Activated CD4-positive, alpha-beta memory T cell treated with anti-CD3 and anti-CD28 coated beads for 36 hours (primary cell): ENCODE data around the gene FEM1B. TPM values are rescaled to one million over a fixed set of nuclear protein-coding genes. Genes with fewer than 3 reads are reported as not detected.

Experiments
- CTCF ChIA-PET: fragments of 350-600 bp; sonication (Branson Sonifier 250); formaldehyde crosslinking; loops from one replicate; lab custom pipeline; 2021; ENCODE audit warnings: antibody characterized with exemption, inconsistent platforms; lab: Charles Lee
- POLR2A ChIA-PET: fragments of 350-600 bp; sonication (Branson Sonifier 250); formaldehyde crosslinking; loops from one replicate; lab custom pipeline; 2021; ENCODE audit warnings: antibody characterized with exemption; lab: Charles Lee
- DNase-seq: peaks from one replicate; pipeline ENCODE4 v3.0.0-alpha.2; 2020
- H3K27ac Mint-ChIP-seq: one replicate; pipeline ENCODE4 v1.8.0; 2021; ENCODE audit warnings: mixed read lengths
- H3K27me3 Mint-ChIP-seq: one replicate; pipeline ENCODE4 v1.8.0; 2021; ENCODE audit warnings: mixed read lengths
- H3K36me3 Mint-ChIP-seq: one replicate; pipeline ENCODE4 v1.8.0; 2021; ENCODE audit warnings: mixed read lengths
- H3K4me1 Mint-ChIP-seq: one replicate; pipeline ENCODE4 v1.8.0; 2021; ENCODE audit warnings: low read depth, mixed read lengths
- H3K4me3 Mint-ChIP-seq: one replicate; pipeline ENCODE4 v1.8.0; 2021; ENCODE audit warnings: mild to moderate bottlenecking, mixed read lengths
- H3K9me3 Mint-ChIP-seq: one replicate; pipeline ENCODE4 v1.8.0; 2021; ENCODE audit warnings: mixed read lengths
- intact Hi-C: fragments of 100-400 bp; cut with micrococcal nuclease; formaldehyde crosslinking; loops from one replicate; pipeline ENCODE4 v1.15.1; 2023
- total RNA-seq, 2 experiments: library from RNA; stranded (reverse); gene quantifications; one replicate each; pipeline ENCODE4 v1.2.3, GENCODE V29; 2021

The FEM1B gene
- total RNA-seq, 2 experiments from 2014 or later, result 32.6 to 34.2 TPM

DNA sequence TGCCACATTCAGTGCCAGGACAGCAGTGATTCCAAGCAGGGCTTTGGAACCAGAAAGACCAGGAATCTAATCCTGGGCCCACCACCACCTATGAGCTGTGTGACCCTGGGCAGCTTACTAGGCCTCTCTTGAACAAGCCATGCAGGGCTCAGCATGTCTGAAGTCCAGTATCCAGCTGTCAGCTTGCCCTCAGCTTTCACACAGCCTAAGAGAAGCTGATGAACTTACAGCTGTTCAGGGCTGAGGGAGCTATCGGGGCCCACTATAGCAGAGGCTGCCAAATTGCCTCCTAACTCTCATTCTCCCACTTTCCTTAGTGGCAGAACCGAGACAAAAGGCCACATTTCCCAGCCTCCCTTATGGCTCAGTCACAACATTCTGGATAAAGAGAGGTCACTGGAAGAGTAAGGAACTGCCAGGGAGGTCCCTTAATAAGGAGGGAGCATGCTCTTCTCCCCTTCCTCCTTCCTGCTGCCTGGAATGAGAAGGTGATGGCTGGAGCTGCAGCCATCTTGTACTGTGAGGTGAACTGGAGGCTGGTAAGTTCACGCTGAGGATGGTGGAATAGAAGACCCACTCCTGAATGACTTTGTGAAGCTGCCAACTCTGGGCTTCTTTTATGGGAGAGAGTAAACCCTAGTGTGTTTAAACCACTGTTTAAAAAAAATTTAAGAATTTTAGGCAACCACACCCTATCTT, 34.5 kb downstream of the FEM1B start:
- intact Hi-C loops, result no loop called here
- CTCF ChIA-PET, result no interaction called here
- no peaks in the 10 kb centered on the region for H3K4me1 Mint-ChIP-seq
- no peak overlapping the region for H3K27ac Mint-ChIP-seq
- H3K36me3 Mint-ChIP-seq, result no peaks in the 10 kb centered on the region
- H3K4me3 Mint-ChIP-seq, result no peak overlapping the region
- peaks cover 5% of the 10 kb centered on the region for H3K27me3 Mint-ChIP-seq
- H3K9me3 Mint-ChIP-seq, result no peaks in the 10 kb centered on the region
- POLR2A ChIA-PET, result no interaction called here
- DNase-seq, result no peak

DNA sequence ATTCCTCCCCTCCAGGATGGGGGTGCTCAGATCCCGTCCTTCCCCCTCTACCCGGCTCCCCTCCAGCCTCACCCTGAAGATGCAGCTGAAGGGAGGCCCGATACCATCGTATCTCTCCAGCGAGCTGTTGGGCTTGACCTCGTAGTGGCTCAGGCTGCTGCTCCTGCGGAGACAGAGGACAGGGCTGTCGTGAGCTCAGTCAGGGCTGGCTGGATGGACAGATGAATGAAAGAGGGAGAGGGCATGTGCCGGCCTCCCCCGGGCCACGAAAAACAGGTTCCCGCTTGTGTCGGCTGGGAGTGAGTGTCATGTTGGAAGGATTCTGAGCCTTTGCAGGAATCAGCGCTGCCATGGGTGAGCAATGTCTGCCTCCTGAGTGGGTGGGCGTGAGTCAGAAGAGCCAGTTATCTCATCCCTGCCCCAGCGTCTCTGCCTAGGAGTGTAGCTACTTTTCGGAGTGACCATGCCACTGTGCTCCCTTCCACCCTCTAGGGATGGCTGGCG, 35.2 kb downstream of the FEM1B start:
- POLR2A ChIA-PET, result no interaction called here
- no peaks in the 10 kb centered on the region for H3K36me3 Mint-ChIP-seq
- no peak overlapping the region for H3K4me3 Mint-ChIP-seq
- intact Hi-C loops, result no loop called here
- no peak overlapping the region for H3K27ac Mint-ChIP-seq
- CTCF ChIA-PET, result no interaction called here
- no peak for DNase-seq
- peaks cover 4% of the 10 kb centered on the region for H3K27me3 Mint-ChIP-seq
- H3K4me1 Mint-ChIP-seq, result no peaks in the 10 kb centered on the region
- no peaks in the 10 kb centered on the region for H3K9me3 Mint-ChIP-seq

DNA sequence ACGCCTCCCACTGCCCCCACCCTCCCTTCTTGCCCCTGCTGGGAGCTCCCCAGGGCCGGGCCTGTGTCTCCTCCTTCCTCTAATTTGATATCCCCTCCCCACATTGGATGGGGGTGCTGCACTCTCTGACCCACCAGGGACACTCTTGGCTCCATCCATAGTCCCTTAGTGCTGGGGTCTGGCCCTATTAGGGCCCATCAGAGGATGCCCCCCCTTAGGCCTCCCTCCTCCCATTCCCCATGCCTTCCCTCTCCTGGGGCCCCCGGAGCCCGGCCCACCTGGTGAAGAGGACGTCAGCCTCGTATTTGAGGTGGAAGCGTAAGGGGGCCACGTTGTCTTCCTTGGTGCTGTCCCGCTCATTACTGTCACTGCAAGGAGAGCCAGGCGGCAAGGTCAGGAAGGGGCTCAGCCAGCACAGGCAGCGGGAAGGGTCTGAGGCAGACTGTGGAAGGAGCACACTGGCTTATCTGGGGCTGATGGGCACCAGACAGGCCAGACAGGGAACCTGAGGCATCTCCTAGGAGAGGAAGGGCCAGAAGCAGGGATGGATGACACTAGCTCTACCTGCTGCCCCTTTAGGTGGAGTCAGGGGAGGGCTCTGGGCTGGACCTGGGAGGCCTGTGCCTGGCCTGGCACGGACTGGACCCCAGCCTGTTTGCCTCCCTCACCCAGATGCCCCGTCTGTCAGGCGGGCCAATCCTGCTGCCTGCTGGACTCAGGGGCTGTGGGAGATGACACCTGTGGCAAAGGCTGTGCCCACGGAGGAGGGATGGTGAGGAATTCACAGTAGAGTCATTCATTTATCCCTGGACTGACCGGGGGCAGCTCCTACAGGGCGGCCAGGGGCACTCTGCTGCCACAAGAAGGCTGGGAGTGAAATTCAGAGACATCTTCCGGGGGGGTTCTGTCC, 36.2 kb downstream of the FEM1B start:
- Mint-ChIP-seq H3K4me1 (no peaks in the 10 kb centered on the region), H3K9me3 (no peaks in the 10 kb centered on the region), H3K27me3 (peaks cover 4% of the 10 kb centered on the region), H3K27ac (no peak overlapping the region), H3K36me3 (no peaks in the 10 kb centered on the region), H3K4me3 (no peak overlapping the region)
- ChIA-PET POLR2A (no interaction called here), CTCF (interaction anchor here (1.5 kb wide), 1 partner anchor 7 kb away, joined by 4 read pairs; no protein-coding TSS in a partner anchor)
- DNase-seq, result no peak
- intact Hi-C loops, result no loop called here

DNA sequence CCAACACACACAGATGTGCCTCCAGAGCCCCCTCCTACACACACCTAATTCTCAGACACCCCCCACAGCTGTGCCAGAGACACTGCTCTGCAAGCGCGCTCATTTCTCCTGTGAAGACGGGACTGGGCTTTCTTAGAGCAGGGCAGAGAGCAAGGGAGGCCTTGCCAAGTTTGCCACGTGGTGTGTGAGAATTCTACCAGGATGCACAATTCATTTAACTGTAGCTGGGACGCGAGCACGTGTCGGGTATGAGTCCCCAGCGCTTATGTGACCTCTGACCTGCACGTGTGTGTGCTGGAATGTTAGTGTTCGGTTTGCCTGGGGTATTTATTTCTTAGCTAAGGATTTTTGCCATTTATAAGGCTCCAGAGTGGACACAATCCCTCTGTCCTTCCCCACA, 37.0 kb downstream of the FEM1B start:
- intact Hi-C loops, result no loop called here
- no peaks in the 10 kb centered on the region for H3K36me3 Mint-ChIP-seq
- DNase-seq, result no peak
- H3K27ac Mint-ChIP-seq, result no peak overlapping the region
- ChIA-PET POLR2A (no interaction called here), CTCF (interaction anchor here (1.5 kb wide), 1 partner anchor 8 kb away, joined by 4 read pairs; no protein-coding TSS in a partner anchor)
- H3K27me3 Mint-ChIP-seq, result peaks cover 4% of the 10 kb centered on the region
- H3K4me3 Mint-ChIP-seq, result no peak overlapping the region
- no peaks in the 10 kb centered on the region for H3K9me3 Mint-ChIP-seq
- H3K4me1 Mint-ChIP-seq, result no peaks in the 10 kb centered on the region

DNA sequence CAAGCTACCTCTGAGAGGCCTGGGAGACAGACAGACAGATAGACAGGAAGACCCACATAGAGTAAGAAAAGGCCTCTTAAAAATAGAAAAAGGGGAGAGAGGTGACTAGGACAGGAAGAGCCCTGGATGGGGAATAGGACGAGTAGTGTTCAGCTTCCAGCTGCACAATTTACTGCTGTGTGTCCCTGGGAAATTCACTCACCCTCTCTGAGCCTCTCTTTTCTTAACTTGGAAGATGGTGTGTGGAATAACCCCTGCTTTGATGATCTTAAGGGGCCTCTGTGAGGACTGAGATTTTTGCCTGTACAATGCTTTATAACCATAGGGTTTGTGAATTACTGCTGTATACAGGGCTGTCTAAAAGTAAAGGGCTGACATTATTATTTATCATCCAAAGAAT, 37.5 kb downstream of the FEM1B start:
- Mint-ChIP-seq H3K4me1 (no peaks in the 10 kb centered on the region), H3K27ac (no peak overlapping the region), H3K36me3 (no peaks in the 10 kb centered on the region), H3K9me3 (no peaks in the 10 kb centered on the region), H3K4me3 (no peak overlapping the region), H3K27me3 (peaks cover 4% of the 10 kb centered on the region)
- POLR2A ChIA-PET, result no interaction called here
- intact Hi-C loops, result no loop called here
- CTCF ChIA-PET, result interaction anchor here (1.5 kb wide), 1 partner anchor 9 kb away, joined by 4 read pairs; no protein-coding TSS in a partner anchor
- no peak for DNase-seq

DNA sequence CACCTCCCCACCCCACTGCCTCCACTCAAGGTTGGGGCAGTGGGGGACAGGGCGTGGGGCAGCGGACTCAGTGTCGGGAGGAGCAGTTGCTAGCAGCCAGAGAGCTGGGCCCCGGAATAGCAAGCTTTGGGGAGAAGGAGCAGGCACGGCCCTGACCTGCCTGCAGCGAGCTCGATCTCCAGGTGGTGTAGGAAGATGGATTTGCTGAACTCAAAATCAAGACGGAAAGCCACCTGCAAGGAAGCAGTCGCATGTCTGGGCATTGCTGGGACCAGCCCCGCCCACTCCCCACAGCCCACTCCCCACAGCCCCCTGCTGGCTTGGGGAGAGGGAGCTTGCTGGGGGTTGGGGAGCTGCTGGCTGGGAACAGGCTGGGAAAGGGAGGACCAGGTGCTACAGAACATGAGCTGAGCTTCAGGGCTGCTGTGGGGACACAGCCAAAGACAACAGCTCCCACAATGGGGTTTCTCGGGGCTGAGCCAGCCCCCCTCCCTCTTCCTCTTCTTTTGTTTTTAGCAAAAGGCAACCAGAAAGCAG, 38.0 kb downstream of the FEM1B start:
- no peak for DNase-seq
- Mint-ChIP-seq H3K27me3 (peaks cover 4% of the 10 kb centered on the region), H3K36me3 (no peaks in the 10 kb centered on the region), H3K9me3 (no peaks in the 10 kb centered on the region), H3K27ac (no peak overlapping the region), H3K4me1 (no peaks in the 10 kb centered on the region), H3K4me3 (no peak overlapping the region)
- ChIA-PET CTCF (interaction anchor here (1.5 kb wide), 1 partner anchor 9 kb away, joined by 4 read pairs; no protein-coding TSS in a partner anchor), POLR2A (no interaction called here)
- intact Hi-C loops, result no loop called here

DNA sequence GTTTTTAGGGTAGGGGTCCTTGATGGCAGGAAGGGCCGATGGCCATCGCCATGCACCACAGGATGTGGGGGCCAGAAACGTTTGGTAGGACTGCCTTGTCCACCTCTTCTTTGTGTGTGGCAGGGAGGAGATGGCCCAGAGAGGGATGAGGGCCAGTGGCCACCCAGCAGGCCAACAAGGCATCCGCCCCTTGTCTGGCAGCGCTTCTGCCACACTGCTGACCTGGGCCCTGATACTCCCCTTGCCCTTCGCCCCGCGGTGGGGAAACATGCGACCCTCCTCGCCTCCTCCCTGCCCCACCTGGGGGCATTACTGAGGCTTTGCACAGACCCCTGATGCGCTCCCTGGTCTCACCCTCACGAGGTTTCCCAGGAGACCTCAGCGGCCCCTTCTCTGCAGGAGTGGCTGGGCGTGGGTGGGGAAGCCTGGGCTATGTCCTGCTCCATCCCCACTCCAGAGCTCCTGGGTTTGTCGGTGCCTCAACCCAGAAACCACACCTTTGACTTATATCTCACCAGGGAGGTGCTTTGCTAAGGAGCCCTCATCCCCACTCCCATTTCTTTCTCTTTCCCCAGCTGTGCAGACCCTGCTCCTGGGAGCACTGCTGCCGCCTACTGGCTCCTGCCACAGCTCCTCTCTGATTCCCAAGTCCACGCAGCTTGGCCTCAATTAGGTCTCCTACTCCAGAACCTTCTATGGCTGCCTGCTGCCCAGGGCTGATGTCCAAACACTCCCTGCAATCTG, 38.7 kb downstream of the FEM1B start:
- CTCF ChIA-PET, result interaction anchor here (1.0 kb wide), 1 partner anchor 10 kb away, joined by 3 read pairs; no protein-coding TSS in a partner anchor
- intact Hi-C loops, result no loop called here
- POLR2A ChIA-PET, result no interaction called here
- H3K27ac Mint-ChIP-seq, result no peak overlapping the region
- peaks cover 4% of the 10 kb centered on the region for H3K27me3 Mint-ChIP-seq
- H3K4me1 Mint-ChIP-seq, result no peaks in the 10 kb centered on the region
- no peaks in the 10 kb centered on the region for H3K36me3 Mint-ChIP-seq
- no peaks in the 10 kb centered on the region for H3K9me3 Mint-ChIP-seq
- DNase-seq, result peak; percentile 3
- no peak overlapping the region for H3K4me3 Mint-ChIP-seq

DNA sequence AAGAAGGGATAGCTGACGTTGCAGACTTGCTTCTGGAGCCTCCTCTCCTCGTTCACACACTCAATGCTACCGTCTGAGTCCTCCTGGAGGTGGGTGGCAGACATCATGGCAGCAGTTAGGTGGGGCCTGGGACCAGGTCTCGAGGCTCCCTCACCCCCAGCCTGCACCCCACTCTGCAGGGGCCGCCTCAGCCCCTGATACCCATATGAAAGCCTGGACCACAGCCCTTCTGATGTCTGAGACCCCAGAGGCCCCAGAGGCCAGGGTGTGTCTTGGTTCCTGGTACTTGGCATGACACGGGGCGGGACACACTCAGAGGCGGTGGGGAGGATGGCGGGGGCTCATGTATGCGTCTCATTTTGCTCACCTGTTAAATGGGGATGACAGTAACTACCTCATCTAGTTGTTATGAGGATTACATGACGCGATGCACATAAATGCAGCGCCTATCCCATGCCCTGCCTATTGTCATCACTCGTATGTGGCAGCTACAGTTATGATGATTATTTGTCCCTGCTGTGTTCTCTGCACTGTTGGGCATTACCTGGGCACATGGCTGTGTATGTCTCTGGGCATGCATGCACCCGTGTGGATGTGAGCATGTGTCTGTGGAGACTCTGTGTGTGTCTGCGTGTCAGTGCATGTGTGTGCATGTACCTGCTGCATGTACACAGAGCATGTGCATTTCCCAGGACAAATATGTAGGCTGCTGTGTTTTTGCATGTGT, 39.9 kb downstream of the FEM1B start:
- no peaks in the 10 kb centered on the region for H3K9me3 Mint-ChIP-seq
- H3K4me1 Mint-ChIP-seq, result no peaks in the 10 kb centered on the region
- intact Hi-C loops, result no loop called here
- H3K27me3 Mint-ChIP-seq, result peaks cover 4% of the 10 kb centered on the region
- no peaks in the 10 kb centered on the region for H3K36me3 Mint-ChIP-seq
- H3K27ac Mint-ChIP-seq, result no peak overlapping the region
- ChIA-PET CTCF (interaction anchor here (1.0 kb wide), 1 partner anchor 11 kb away, joined by 3 read pairs; no protein-coding TSS in a partner anchor), POLR2A (no interaction called here)
- no peak overlapping the region for H3K4me3 Mint-ChIP-seq
- no peak for DNase-seq

DNA sequence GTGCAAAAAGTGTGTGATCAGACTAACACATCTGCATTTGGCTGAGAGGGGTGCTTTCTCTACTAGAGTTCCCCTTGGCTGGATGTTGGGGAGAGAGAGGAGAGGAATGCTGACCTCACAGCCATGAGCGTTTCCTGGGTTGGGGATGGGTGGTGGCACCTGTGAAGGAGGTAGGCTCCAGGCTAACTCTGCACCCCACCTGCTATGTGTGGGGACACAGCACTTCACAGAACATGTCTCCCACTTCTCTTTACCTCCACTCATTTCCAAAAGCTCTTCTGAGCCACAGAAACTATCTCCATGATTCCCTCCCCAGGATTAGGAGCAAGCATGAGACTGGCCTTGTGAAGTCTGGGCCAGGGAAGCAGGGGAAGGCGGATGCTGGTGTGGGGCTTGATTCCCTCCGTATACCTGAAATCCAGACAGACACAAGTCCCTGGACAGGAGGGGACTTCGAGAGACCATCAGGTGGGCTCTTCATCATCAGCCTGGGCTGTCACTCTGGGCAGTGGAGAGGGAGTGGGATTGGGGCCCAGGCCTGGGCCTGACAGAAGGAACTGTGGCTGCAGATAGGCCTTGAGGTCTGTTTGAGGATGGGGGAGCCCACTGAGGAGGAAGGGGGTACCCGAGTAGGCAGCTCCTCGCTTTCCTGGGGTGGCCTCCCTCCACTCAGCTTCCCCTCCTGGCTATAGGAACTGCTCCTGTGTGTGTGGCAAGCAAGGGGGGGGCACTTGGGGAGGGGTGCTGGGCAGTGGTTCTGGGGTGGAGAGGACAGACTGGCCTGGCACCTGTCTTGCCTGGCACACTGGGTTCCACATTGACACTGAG, 40.7 kb downstream of the FEM1B start:
- Mint-ChIP-seq H3K4me3 (no peak overlapping the region), H3K27ac (no peak overlapping the region), H3K9me3 (no peaks in the 10 kb centered on the region), H3K36me3 (no peaks in the 10 kb centered on the region), H3K27me3 (peaks cover 4% of the 10 kb centered on the region), H3K4me1 (no peaks in the 10 kb centered on the region)
- no peak for DNase-seq
- ChIA-PET POLR2A (no interaction called here), CTCF (no interaction called here)
- intact Hi-C loops, result no loop called here

DNA sequence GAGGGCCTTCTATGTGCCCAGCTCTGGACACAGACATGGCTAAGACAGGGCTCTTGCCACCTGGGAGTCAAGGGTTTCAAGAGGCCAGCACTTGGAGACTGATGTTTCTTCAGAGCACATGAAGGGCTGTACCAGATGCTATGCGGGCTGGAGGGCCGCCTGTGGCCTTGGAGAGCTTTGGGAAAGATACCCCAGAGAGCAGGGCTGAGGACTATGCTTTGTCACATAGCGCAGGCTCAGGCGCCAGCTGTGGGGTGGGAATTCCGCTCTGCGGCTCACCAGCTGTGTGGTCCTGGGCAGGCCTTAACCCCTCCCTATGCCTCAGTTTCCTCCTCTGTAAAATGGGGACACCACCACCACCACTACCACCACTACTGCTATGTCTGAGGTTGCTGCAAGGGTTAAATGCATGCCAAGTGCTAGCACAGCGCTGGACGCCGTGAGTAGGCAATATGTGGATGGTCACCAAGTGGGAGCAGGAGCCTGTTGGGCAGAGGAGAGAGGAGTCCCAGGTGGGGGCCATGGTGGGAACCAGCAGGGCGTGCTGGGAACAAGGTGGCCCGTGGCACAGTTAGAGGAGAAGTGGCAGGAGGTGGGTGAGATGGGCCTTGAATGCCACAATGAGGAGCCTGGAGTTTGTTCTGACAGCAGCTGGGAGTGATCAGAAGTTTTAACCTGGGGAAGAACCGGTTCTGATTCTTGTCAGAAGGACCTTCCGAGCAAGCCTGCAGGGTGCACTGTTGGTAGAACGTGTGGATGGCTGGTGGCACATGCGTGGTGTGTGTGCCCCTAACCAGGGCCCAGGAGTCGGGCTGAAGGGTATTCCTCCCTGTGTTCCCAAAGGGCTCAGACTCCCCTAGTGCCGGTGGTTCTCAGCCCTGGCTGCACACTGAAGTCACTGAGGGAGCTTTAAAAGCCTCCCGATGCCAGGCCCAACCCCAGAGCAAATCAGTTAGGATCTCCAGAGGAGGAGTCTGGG, 41.7 kb downstream of the FEM1B start:
- POLR2A ChIA-PET, result no interaction called here
- intact Hi-C loops, result no loop called here

More for the DNA sequence above, 41.7 kb downstream of the FEM1B start:
- H3K9me3 Mint-ChIP-seq, result no peaks in the 10 kb centered on the region
- CTCF ChIA-PET, result interaction anchor here (1.6 kb wide), 1 partner anchor 66 kb away, joined by 3 read pairs; no protein-coding TSS in a partner anchor
- peaks cover 4% of the 10 kb centered on the region for H3K27me3 Mint-ChIP-seq
- no peaks in the 10 kb centered on the region for H3K4me1 Mint-ChIP-seq
- H3K27ac Mint-ChIP-seq, result no peak overlapping the region
- H3K4me3 Mint-ChIP-seq, result no peak overlapping the region
- no peak for DNase-seq
- no peaks in the 10 kb centered on the region for H3K36me3 Mint-ChIP-seq
